ENCODE measurements around the gene ANKLE1.
A peak's percentile ranks its signal among the peaks of the same experiment; 100 is the strongest.

The ANKLE1 gene

DNA sequence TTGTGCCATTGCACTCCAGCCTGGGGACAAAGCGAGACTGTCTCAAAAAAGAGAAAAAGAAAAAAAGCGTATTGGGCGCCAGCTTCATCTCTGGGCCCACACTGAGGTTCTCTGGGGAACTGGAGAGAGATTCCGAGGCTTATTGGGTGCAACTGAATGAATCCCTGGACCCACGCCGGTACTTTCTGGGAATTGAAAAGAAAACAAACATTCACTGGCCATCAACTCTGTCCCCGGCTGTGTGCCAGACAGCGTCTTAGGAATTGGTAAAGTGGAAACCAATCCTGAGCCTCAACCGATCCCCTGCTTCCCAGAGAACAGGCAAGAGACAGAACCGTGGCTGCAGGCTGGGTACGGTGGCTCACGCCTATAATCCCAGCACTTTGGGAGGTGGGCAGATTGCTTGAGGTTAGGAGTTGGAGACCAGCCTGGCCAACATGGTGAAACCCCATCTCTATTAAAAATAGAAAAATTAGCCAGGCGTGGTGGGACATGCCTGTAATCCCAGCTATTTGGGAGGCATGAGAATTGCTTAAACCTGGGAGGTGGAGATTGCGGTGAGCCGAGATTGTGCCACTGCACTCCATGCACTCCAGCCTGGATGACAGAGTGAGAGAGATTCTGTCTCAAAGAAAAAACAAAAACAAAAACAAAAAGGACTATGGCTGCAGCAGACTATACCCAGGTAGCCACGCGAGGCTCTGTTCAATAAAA lies 44.3 kb downstream of the ANKLE1 start:
- DNase-seq (ENCODE audit: low read depth), result no peak

DNA sequence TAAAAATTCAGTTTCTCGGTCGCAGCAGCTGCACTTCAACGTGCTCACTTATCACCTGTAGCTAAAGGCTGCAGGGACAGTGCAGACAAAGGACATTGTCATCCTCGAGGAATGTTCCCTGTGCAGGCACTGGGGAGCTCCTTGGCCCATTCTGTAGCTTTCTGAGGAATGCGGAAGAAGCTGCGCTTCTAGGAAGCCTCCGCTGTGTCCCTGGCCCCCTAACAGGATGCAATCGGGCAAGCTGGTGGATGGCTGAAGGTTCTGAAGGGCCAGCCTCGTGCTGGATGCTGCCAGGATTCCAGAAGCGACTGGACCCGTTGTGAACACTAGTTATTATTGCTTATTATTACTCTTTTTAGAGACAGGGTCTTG lies 44.9 kb downstream of the ANKLE1 start:
- DNase-seq (ENCODE audit: low read depth), result no peak

GRCh38 chr19:17327068-17327653 lies 45.5 kb downstream of the ANKLE1 start:
- DNase-seq (ENCODE audit: low read depth), result no peak

DNA sequence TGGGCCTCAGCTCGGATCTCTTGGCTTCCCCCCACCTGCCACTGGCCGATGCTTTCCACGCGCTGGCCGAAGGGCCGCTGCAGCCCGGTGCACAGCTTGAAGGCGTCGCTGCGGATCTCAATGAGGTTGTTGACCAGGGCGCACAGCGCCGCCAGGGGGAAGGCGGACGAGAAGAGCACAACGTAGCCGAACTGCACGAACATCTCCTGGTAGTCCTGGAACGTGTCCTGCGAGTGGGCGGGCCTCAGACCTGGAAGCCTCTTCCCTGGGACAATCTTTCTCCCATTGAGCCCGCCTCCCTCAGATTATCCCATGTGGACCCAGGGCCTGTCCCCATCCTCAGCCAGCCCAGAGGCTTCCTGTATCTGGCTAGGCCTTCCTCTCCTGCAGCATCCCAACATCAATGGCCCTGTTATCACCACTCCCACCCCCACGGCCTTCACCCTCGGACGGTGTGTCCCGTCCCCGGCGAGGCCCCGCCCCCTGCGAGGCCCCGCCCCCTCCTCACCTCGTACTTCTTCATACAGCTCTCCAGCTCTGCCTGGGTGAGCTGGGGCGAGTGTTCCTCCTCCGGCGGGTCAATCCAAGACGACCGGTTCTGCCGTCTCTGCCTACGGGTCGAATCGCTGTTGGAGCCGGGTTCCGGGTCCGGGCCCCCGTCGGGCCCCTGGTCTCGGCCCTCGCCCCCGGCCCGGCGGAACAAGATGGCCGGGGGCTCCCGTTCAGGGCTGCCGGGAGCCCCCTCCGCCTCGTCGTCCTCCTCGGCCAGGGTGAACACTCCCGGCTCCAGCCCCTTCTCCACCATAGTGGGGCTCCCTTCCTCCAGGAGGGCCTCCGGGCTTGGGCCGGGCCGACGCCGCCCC lies 46.2 kb downstream of the ANKLE1 start:
- DNase-seq (ENCODE audit: low read depth), result no peak

GRCh38 chr19:17328517-17329365 lies 47.0 kb downstream of the ANKLE1 start:
- DNase-seq (ENCODE audit: low read depth), result no peak

DNA sequence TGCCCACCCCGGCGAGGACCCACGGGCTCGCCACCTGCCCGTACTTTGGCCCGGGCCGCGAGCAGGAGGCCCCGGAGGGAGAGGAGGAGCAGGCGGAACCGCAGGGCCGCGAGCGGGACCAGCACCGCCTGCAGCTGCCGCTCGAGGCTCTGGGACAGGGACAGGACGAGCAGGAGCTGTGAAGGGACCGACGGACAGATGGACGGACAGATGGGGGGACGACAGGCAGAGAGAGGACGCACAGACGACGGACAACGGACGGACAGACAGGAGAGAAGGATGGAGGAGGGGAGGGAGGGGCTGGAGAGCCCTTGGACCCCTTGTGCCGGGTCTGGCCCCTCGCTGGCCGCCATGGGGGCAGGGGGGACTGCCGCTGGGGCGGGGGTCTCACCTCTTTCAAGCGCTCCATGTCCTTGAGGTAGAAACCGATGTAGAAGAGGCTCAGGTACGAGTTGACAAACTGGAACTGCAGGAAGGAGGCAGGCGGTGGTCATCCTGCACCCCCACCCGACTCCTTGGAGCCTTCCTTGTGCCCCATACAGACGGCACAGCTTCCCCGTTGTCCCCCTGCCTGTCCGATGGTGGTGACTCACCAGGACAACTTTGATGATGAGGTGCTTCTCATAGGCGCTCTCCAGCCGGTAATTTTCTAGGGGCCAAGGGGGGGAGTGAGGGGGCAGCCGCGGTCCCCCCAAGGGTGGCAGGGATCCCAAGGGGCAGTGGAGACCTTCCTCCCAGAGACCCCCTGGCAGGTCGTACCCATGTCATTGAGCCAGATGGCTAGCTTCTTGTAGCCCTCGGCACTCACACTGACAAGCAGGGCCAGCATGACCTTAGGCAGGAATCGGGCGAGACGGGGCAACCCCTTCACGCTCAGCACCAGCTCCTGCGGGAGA lies 47.9 kb downstream of the ANKLE1 start:
- no peak for DNase-seq (ENCODE audit: low read depth)

DNA sequence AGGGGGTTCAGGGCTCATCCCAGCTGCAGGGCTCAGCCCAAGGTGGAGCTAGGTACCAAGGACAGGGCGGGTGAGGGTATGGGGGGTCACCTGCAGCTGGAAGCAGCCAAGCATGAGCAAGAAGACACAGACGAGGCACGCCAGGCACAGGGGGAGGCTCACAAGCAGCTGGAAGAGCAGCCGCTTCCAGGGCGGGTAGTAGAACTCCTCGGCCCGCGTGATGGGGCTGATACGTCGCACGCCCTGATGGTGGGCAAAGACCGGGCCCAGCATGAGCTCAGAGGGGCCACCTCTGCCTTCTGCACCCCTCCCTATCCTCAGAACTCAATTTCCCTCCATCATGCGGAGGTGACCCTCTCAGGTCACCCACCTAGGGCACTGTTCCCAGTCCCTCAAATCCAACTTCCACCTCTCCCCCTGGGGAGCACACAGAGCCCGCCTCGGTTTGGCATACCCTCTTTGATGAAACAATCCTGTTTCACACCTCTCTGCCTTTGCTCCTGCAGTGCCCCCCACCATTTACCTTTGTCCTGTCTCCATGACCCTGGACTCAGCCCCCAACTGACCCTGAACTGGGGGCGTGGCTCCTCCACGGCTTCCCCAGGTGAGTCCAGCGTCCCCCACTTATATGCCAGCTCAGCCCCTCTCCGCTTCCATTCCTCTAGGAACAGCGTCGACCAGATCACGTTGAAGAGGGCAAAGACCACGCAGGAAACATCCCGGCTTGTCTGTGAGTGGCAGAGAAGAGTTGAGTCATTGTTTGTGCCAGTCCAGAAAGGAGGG lies 48.8 kb downstream of the ANKLE1 start:
- no peak for DNase-seq (ENCODE audit: low read depth)

DNA sequence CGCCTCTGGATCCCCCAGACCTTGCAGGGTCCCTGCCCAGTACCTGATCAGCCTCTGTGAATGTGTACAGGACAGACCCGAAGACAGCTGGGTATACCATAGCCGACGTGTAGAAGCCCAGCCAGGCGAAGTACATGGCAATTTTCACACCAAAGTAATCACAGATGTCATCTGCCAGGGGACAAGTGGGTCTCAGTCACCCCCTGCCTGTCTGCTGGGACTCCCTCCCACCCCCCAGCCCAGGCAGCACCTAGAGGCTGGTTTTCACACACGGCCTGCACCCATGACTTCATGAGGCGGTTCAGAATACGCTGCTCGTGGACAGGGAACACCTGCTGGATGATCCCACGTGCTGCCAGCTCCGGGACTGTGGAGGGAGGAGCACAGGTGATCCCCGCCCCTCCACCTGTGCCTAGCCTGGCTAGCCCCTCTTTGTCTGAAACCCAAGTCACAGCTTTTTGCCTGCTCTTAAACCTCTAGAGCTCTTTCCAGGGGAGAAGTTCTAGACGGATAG lies 49.4 kb downstream of the ANKLE1 start:
- DNase-seq (ENCODE audit: low read depth), result no peak

GRCh38 chr19:17332360-17332676 lies 50.6 kb downstream of the ANKLE1 start:
- no peak for DNase-seq (ENCODE audit: low read depth)

GRCh38 chr19:17332677-17333581 lies 51.2 kb downstream of the ANKLE1 start:
- no peak for DNase-seq (ENCODE audit: low read depth)

- DNase-seq (ENCODE audit: low read depth), result no peak
These were observed 52.1 kb downstream of the ANKLE1 start for GRCh38 chr19:17333611-17334413.

DNA sequence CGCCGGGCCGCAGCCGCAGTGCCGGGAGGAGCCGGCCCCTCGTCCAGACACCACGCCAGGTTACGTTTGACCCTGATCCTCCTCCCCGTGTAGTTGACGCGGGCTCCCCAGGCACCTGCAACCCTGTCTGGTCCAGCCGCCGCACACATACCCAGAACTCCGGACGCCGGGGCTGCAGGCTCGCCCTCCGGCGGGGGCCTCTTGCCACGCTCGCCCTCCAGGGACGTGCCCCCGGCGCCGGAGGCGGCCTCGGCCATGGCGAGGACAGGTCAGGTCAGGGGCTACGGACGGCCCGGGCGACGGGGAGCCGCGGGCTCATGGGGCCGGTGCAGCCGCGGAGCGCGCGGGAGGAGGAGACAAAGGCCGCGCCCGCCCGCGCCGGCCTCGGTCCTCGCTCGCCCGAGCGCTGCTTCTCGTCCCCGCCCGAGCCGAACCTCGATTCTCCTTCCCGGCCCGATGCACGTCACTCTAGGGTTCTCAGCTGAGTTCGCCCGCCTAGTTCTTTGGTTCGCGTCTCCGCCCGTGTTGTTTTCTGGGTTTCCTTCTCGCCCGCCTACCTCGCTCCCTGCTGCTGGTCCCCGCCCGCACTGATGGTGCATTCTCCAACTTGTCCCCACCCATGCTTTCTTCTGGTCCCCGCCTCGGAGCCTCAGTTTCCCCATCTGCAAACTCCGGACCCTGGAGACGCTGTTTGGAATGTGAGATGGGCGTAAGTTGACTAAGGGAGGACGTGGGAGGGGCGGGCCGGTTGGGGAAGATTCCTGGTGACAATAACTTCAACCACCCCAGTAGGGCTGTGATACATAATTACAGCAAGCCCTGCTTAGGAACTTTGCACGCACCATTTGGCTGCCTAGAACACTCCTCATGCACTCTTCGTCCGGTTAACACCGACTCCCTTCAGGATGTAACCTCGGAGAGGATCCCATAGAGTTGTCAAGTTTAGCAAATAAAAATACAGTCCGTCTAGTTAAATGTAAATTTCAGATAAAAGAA lies 53.0 kb downstream of the ANKLE1 start, which contains the start of gene ANO8:
Gene ANO8, minus strand, starts transcription at position 442 of the 996 bp plus-strand sequence. Its CDS starts 185 bp downstream, at position 257.
- DNase-seq (ENCODE audit: low read depth), result peak; percentile 93

GRCh38 chr19:17335575-17335974 lies 53.9 kb downstream of the ANKLE1 start:
- DNase-seq (ENCODE audit: low read depth), result no peak

Data from HS-27A (cell line).